CD4-positive, alpha-beta memory T cell (primary cell): ENCODE results near the gene MNX1. TPM values are rescaled to one million over a fixed set of nuclear protein-coding genes. Genes with fewer than 3 reads are reported as not detected.
A peak's percentile ranks its signal among the peaks of the same experiment; 100 is the strongest.

Experiments
- CTCF ChIA-PET: fragments of 350-600 bp; sonication (Branson Sonifier 250); formaldehyde crosslinking; loops from one replicate; lab custom pipeline; 2021; ENCODE audit warnings: inconsistent platforms; ENCODE audit not compliant: partially characterized antibody; lab: Charles Lee
- POLR2A ChIA-PET: fragments of 350-600 bp; sonication (Branson Sonifier 250); formaldehyde crosslinking; loops from one replicate; lab custom pipeline; 2021; ENCODE audit not compliant: partially characterized antibody; lab: Charles Lee
- DNase-seq, 5 donors: peaks; one replicate each; pipeline versions ENCODE4 v3.0.0 to v3.0.0-alpha.2; 2020 to 2022; ENCODE audit warnings: mixed read lengths in 1 of 5
- H3K27ac ChIP-seq: one replicate; pipeline ENCODE4 v1.7.0; 2013; ENCODE audit warnings: low read depth, low read length
- H3K27me3 ChIP-seq: 2 replicates; pipeline ENCODE4 v1.7.0; 2013; ENCODE audit warnings: mild to moderate bottlenecking, low read length, moderate library complexity; ENCODE audit not compliant: insufficient read depth
- H3K36me3 ChIP-seq: 2 replicates; pipeline ENCODE4 v1.7.0; 2013; ENCODE audit warnings: mild to moderate bottlenecking, low read length, moderate library complexity; ENCODE audit not compliant: insufficient read depth
- H3K4me1 ChIP-seq: 2 replicates; pipeline ENCODE4 v1.7.0; 2013; ENCODE audit warnings: mild to moderate bottlenecking, low read length, moderate library complexity; ENCODE audit not compliant: insufficient read depth
- H3K4me3 ChIP-seq, 2 donors: one replicate each; pipeline ENCODE4 v1.7.0; 2013; ENCODE audit warnings: low read length in 2 of 2, mild to moderate bottlenecking in 1 of 2
- H3K9me3 ChIP-seq, 2 donors: one replicate each; pipeline ENCODE4 v1.7.0; 2013; ENCODE audit warnings: low read length in 2 of 2, control low read depth in 1 of 2; ENCODE audit not compliant: control insufficient read depth in 1 of 2
- H3K27ac Mint-ChIP-seq, 7 donors: one replicate each; pipeline ENCODE4 v1.8.0; 2020 to 2021; ENCODE audit warnings: mixed read lengths in 7 of 7, mild to moderate bottlenecking in 6 of 7, inconsistent platforms in 3 of 7, moderate library complexity in 3 of 7
- H3K27me3 Mint-ChIP-seq, 2 donors: one replicate each; pipeline ENCODE4 v1.8.0; 2020 to 2021; ENCODE audit warnings: mixed read lengths in 2 of 2
- H3K36me3 Mint-ChIP-seq, 2 donors: one replicate each; pipeline ENCODE4 v1.8.0; 2020 to 2021; ENCODE audit warnings: mixed read lengths in 2 of 2, inconsistent platforms in 1 of 2, mild to moderate bottlenecking in 1 of 2
- H3K4me1 Mint-ChIP-seq, 4 donors: one replicate each; pipeline ENCODE4 v1.8.0; 2020 to 2021; ENCODE audit warnings: mixed read lengths in 4 of 4, mild to moderate bottlenecking in 1 of 4
- H3K4me3 Mint-ChIP-seq, 8 donors: one replicate each; pipeline ENCODE4 v1.8.0; 2020 to 2021; ENCODE audit warnings: mixed read lengths in 8 of 8, mild to moderate bottlenecking in 7 of 8, moderate library complexity in 6 of 8, inconsistent platforms in 3 of 8
- H3K9me3 Mint-ChIP-seq, 8 donors: one replicate each; pipeline ENCODE4 v1.8.0; 2020 to 2021; ENCODE audit warnings: mixed read lengths in 8 of 8, mild to moderate bottlenecking in 5 of 8, inconsistent platforms in 3 of 8, moderate library complexity in 1 of 8
- intact Hi-C: fragments of 100-400 bp; cut with micrococcal nuclease; formaldehyde crosslinking; loops from one replicate; pipeline ENCODE4 v1.15.1; 2023
- polyA plus RNA-seq, 2 donors: library from polyadenylated mRNA; unstranded; fragments of 300-500 nt; fragmentation: Illumina TruSeq; gene quantifications; one replicate each; pipeline ENCODE4 v1.2.3, GENCODE V29; 2021
- total RNA-seq, 2 experiments: library from RNA; stranded (reverse); gene quantifications; one replicate each; pipeline ENCODE4 v1.2.3, GENCODE V29; 2021

Gene MNX1
- total and polyA plus RNA-seq, 4 experiments from 2014 or later: not detected

GRCh38 chr7:157017603-157018327 lies 7.3 kb upstream of the MNX1 start:
- Histone ChIP-seq H3K4me3 (no peak overlapping the region), H3K27ac (no peak overlapping the region), H3K36me3 (no peaks in the 10 kb centered on the region), H3K4me1 (peaks cover 25% of the 10 kb centered on the region), H3K27me3 (peaks cover 64% of the 10 kb centered on the region), H3K9me3 (no peaks in the 10 kb centered on the region)
- ChIA-PET POLR2A (interaction anchor here (0.6 kb wide), 1 partner anchor 114 kb away, joined by 3 read pairs; no protein-coding TSS in a partner anchor), CTCF (no interaction called here)
- H3K9me3 Mint-ChIP-seq: no peaks in the 10 kb centered on the region
- no peak overlapping the region for H3K27ac Mint-ChIP-seq
- peak overlapping the region in 1 of 8 donors; percentile 38 for H3K4me3 Mint-ChIP-seq
- no peak for DNase-seq
- H3K4me1 Mint-ChIP-seq: peaks cover 7 to 37% (median 12%) of the 10 kb centered on the region in 4 donors
- H3K27me3 Mint-ChIP-seq: peaks cover 59% of the 10 kb centered on the region in 2 donors
- intact Hi-C loops: no loop called here
- no peaks in the 10 kb centered on the region for H3K36me3 Mint-ChIP-seq

GRCh38 chr7:157017149-157017548 lies 6.7 kb upstream of the MNX1 start:
- Mint-ChIP-seq H3K36me3 (no peaks in the 10 kb centered on the region), H3K4me3 (peak overlapping the region in 1 of 8 donors; percentile 38)
- CTCF ChIA-PET: no interaction called here

DNA sequence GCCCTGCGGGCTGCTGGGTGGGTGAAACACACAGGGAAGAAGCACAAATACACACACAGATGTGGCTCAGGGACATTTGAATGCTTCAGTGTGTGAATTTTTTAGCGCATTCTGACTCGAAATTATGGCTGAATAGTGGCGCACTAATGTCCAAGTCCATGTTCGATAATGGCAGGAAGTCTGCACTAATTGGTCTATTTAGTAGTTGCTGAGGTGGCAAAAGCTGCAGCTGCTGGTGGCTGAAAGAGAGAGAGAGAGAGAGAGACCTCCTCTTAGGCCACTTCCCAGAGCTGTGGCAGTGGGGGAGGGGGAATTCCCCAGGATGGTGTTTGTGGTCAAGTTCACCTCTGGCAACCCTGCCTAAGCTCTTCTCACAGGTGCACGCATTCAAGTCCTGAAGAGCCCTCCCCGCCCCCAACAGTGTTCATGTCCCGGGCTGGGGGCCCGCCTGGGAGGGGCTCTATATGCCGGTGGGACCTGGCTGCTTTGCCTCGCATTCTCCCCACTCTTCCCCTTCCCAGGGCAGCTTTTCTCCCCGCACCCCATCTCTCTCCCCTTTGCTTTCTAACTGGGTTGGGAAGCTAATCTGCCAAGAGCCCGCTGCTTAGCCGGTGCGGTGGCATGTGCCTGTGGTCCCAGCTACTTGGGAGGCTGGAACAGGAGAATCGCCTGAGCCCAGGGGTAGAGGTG lies 6.0 kb upstream of the MNX1 start:
- Histone ChIP-seq H3K27me3 (peaks cover 63% of the 10 kb centered on the region), H3K4me3 (no peak overlapping the region), H3K27ac (no peak overlapping the region), H3K36me3 (no peaks in the 10 kb centered on the region), H3K9me3 (no peaks in the 10 kb centered on the region), H3K4me1 (peaks cover 28% of the 10 kb centered on the region)
- peaks cover 58 to 61% of the 10 kb centered on the region in 2 donors for H3K27me3 Mint-ChIP-seq
- peaks cover 10 to 40% (median 20%) of the 10 kb centered on the region in 4 donors for H3K4me1 Mint-ChIP-seq
- peaks cover 0 to 1% of the 10 kb centered on the region in 2 donors for H3K36me3 Mint-ChIP-seq
- intact Hi-C loops: no loop called here
- no peak overlapping the region for H3K27ac Mint-ChIP-seq
- DNase-seq: no peak
- ChIA-PET POLR2A (no interaction called here), CTCF (no interaction called here)
- peak overlapping the region in 1 of 8 donors; percentile 16 for H3K4me3 Mint-ChIP-seq
- H3K9me3 Mint-ChIP-seq: no peaks in the 10 kb centered on the region

More at GRCh38 chr7:157017149-157017548, 6.7 kb upstream of the MNX1 start:
- Histone ChIP-seq H3K4me3 (no peak overlapping the region), H3K27me3 (peaks cover 61% of the 10 kb centered on the region), H3K9me3 (no peaks in the 10 kb centered on the region), H3K4me1 (peaks cover 21% of the 10 kb centered on the region), H3K36me3 (no peaks in the 10 kb centered on the region), H3K27ac (no peak overlapping the region)
- POLR2A ChIA-PET: no interaction called here
- intact Hi-C loops: no loop called here
- no peaks in the 10 kb centered on the region for H3K9me3 Mint-ChIP-seq
- no peak overlapping the region for H3K27ac Mint-ChIP-seq
- DNase-seq: no peak
- H3K27me3 Mint-ChIP-seq: peaks cover 55 to 56% of the 10 kb centered on the region in 2 donors
- H3K4me1 Mint-ChIP-seq: peaks cover 4 to 34% (median 13%) of the 10 kb centered on the region in 4 donors

DNA sequence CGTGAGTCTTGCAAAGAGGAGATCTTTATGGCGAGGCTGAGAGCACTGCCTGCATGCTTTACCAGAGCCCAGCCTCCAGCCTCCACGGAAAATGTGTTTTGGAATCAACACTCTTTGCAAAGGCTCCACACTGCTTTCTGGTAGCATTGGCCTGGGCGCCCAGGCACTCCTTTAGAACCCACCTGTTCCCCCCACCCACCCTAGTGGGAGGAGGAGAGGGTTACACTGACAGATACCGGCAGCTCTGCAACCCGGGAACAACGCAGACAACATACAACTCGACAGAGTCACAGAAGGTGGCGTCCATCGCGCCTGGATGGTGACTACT lies 5.5 kb upstream of the MNX1 start:
- no peak for DNase-seq
- Mint-ChIP-seq H3K9me3 (no peaks in the 10 kb centered on the region), H3K36me3 (peaks cover 0 to 1% of the 10 kb centered on the region in 2 donors), H3K27me3 (peaks cover 61 to 64% of the 10 kb centered on the region in 2 donors), H3K27ac (no peak overlapping the region), H3K4me3 (no peak overlapping the region), H3K4me1 (peaks cover 10 to 44% (median 23%) of the 10 kb centered on the region in 4 donors)
- intact Hi-C loops: no loop called here
- Histone ChIP-seq H3K4me1 (peaks cover 31% of the 10 kb centered on the region), H3K27ac (no peak overlapping the region), H3K27me3 (peaks cover 64% of the 10 kb centered on the region), H3K36me3 (no peaks in the 10 kb centered on the region), H3K4me3 (no peak overlapping the region), H3K9me3 (no peaks in the 10 kb centered on the region)
- ChIA-PET POLR2A (no interaction called here), CTCF (no interaction called here)

- Mint-ChIP-seq H3K36me3 (peaks cover 0 to 1% of the 10 kb centered on the region in 2 donors), H3K9me3 (no peaks in the 10 kb centered on the region), H3K4me3 (no peak overlapping the region), H3K4me1 (peaks cover 8 to 38% (median 20%) of the 10 kb centered on the region in 4 donors), H3K27ac (no peak overlapping the region), H3K27me3 (peaks cover 56 to 58% of the 10 kb centered on the region in 2 donors)
- peaks cover 53% of the 10 kb centered on the region for H3K27me3 ChIP-seq
- no peak for DNase-seq
- POLR2A ChIA-PET: no interaction called here
- H3K9me3 ChIP-seq: no peaks in the 10 kb centered on the region
- intact Hi-C loops: no loop called here
- CTCF ChIA-PET: no interaction called here
- no peaks in the 10 kb centered on the region for H3K36me3 ChIP-seq
- no peak overlapping the region for H3K4me3 ChIP-seq
- no peak overlapping the region for H3K27ac ChIP-seq
- H3K4me1 ChIP-seq: peaks cover 25% of the 10 kb centered on the region
Observed at GRCh38 chr7:157014635-157015555, 4.4 kb upstream of the MNX1 start.

GRCh38 chr7:157013602-157014549 lies 3.4 kb upstream of the MNX1 start:
- POLR2A ChIA-PET: no interaction called here
- Mint-ChIP-seq H3K27me3 (peaks cover 54 to 58% of the 10 kb centered on the region in 2 donors), H3K27ac (no peak overlapping the region), H3K9me3 (no peaks in the 10 kb centered on the region), H3K4me3 (no peak overlapping the region), H3K4me1 (peaks cover 8 to 34% (median 19%) of the 10 kb centered on the region in 4 donors), H3K36me3 (peaks cover 0 to 1% of the 10 kb centered on the region in 2 donors)
- H3K27ac ChIP-seq: no peak overlapping the region
- no peak for DNase-seq
- intact Hi-C loops: no loop called here
- H3K27me3 ChIP-seq: peaks cover 46% of the 10 kb centered on the region
- H3K4me3 ChIP-seq: no peak overlapping the region
- H3K4me1 ChIP-seq: peaks cover 25% of the 10 kb centered on the region
- no peaks in the 10 kb centered on the region for H3K9me3 ChIP-seq
- no peaks in the 10 kb centered on the region for H3K36me3 ChIP-seq
- CTCF ChIA-PET: interaction anchor here (0.8 kb wide), 1 partner anchor 236 kb away, joined by 3 read pairs; no protein-coding TSS in a partner anchor
